ENCODE measurements around the gene SLC40A1. TPM values are rescaled to one million over a fixed set of nuclear protein-coding genes. Genes with fewer than 3 reads are reported as not detected.

The SLC40A1 gene
- total and polyA plus RNA-seq, 2 of the 13 experiments (the other 11 are each of a cell fraction or from before 2014, with no cell fraction given) = 10.6 to 24.9 TPM

DNA sequence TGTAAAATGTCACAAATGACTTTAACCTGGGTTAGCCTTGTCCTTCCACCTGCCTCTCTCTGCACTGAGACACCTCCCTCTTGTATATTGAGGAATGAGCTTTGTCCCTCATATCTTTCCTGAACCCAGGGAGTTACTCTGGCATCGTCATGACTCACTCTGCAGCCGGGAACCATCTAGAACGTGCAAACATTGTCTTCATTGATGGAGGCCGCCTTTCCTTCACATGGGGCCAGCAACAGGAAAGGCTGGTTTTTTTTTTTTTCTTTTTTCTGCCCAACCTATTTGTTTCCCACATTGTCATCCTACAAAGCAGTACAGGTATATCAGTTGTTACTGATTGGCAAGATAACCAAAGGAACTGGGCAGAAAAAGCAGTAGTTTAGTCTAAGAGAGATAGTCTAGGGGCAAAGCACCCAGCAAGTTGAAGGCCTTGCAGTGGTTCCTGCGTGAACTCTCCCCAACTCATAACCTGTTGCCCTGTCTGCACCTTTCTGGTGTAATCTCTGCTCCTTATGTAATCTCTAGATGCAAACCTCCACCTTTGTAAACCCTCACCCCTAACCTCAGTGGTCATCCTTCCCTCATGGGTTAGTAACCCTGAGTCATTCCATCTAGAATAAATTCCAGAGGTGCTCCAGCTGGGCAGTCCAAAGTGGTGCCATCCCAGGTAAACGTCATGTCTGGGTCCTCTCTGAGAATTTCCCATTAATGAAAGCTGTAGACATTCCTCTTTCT, 38.3 kb downstream of the SLC40A1 start (continued):
- TF ChIP-seq, protein P1, sequence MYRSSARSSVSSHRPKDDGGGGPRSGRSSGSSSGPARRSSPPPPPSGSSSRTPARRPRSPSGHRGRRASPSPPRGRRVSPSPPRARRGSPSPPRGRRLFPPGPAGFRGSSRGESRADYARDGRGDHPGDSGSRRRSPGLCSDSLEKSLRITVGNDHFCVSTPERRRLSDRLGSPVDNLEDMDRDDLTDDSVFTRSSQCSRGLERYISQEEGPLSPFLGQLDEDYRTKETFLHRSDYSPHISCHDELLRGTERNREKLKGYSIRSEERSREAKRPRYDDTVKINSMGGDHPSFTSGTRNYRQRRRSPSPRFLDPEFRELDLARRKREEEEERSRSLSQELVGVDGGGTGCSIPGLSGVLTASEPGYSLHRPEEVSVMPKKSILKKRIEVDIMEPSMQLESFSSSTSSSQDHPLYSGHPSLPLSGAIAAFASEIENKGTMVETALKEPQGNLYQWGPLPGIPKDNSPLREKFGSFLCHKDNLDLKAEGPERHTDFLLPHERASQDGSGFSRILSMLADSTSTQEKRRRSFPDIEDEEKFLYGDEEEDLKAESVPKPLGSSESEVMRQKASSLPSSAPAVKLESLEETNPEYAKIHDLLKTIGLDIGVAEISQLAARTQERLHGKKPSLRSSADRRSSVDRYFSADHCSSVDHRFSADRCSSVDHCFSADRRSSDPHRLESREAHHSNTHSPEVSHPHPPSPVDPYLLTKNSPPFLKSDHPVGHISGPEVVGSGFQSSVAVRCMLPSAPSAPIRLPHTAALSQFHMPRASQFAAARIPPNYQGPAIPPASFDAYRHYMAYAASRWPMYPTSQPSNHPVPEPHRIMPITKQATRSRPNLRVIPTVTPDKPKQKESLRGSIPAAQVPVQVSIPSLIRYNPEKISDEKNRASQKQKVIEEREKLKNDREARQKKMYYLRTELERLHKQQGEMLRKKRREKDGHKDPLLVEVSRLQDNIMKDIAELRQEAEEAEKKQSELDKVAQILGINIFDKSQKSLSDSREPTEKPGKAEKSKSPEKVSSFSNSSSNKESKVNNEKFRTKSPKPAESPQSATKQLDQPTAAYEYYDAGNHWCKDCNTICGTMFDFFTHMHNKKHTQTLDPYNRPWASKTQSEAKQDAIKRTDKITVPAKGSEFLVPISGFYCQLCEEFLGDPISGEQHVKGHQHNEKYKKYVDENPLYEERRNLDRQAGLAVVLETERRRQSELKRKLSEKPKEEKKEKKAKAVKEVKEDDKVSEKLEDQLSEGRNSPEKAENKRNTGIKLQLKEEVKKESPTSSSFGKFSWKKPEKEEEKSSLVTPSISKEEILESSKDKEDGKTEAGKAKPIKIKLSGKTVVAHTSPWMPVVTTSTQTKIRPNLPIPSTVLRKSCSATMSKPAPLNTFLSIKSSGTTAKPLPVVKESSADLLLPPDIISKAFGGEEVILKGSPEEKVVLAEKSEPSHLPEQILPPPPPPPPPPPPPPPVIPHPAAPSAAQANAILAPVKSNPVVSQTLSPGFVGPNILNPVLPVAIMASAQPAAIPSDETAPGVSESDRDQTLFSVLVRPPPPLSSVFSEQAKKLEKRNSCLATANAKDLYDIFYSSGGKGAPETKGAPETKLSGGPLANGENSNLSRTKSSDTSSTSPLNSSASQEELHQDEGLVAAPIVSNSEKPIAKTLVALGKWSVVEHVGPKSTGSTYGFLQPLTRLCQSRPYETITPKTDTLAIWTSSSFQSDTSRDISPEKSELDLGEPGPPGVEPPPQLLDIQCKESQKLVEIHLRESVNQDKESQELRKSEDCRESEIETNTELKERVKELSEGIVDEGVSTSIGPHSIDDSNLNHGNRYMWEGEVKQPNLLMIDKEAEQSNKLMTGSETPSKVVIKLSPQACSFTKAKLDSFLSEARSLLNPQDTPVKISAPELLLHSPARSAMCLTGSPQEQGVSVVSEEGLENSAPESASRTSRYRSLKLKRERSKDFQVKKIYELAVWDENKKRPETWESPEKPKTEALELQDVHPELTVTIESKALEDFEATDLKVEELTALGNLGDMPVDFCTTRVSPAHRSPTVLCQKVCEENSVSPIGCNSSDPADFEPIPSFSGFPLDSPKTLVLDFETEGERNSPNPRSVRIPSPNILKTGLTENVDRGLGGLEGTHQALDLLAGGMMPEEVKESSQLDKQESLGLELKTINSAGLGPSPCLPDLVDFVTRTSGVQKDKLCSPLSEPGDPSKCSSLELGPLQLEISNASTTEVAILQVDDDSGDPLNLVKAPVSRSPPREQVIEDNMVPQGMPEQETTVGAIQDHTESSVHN (CRISPR knock-in tag; IDR thresholded peaks at IDR 0.05) = no peak
- TF ChIP-seq GPBP1L1 (CRISPR knock-in tag; IDR thresholded peaks at IDR 0.05) (no peak), ZNF577 (CRISPR knock-in tag; IDR thresholded peaks at IDR 0.05; ENCODE audit: borderline replicate concordance, low read depth) (no peak), ZBTB33 (CRISPR knock-in tag; IDR thresholded peaks at IDR 0.05) (no peak), MXI1 (IDR thresholded peaks at IDR 0.05; ENCODE audit: borderline replicate concordance, low read depth, low read length) (peak; percentile 46; the same call in 1 of the 3 replicates), ZNF547 (CRISPR knock-in tag; IDR thresholded peaks at IDR 0.05) (no peak), MAX (IDR thresholded peaks at IDR 0.05) (peak; percentile 94), EHMT2 (IDR thresholded peaks at IDR 0.05; ENCODE audit: borderline replicate concordance, low read depth, low read length) (peak; percentile 57; the same call in 1 of the 2 replicates), ERF (CRISPR knock-in tag; IDR thresholded peaks at IDR 0.05) (peak; percentile 58; the same call in 1 of the 2 replicates)
